Smooth muscle cell (in vitro differentiated cells): ENCODE data around the gene LYRM4. TPM values are rescaled to one million over a fixed set of nuclear protein-coding genes. Genes with fewer than 3 reads are reported as not detected.

ENCODE experiments used
- DNase-seq: peaks from one replicate; lab custom pipeline; 2025; ENCODE audit not compliant: unreplicated experiment; lab: John Stamatoyannopoulos, UW
- H2AFZ ChIP-seq: fragments of 200-600 bp; sonication (generic); 2 replicates; pipeline ENCODE4 v1.6.0; 2016; ENCODE audit warnings: antibody characterized with exemption, low read depth, mild to moderate bottlenecking
- H3F3A ChIP-seq: fragments of 200-600 bp; sonication (generic); 2 replicates; pipeline ENCODE4 v1.6.0; 2017; ENCODE audit warnings: antibody characterized with exemption, low read depth
- H3K27ac ChIP-seq: fragments of 200-600 bp; sonication (generic); 2 replicates; pipeline ENCODE4 v1.5.1; 2016; ENCODE audit warnings: low read depth, mild to moderate bottlenecking
- H3K27me3 ChIP-seq: fragments of 200-600 bp; sonication (generic); 2 replicates; pipeline ENCODE4 v1.6.1; 2016; ENCODE audit warnings: low read depth, mild to moderate bottlenecking
- H3K36me3 ChIP-seq: fragments of 200-600 bp; sonication (generic); 2 replicates; pipeline ENCODE4 v1.5.1; 2016; ENCODE audit warnings: low read depth
- H3K4me1 ChIP-seq: fragments of 200-600 bp; sonication (generic); 2 replicates; pipeline ENCODE4 v1.5.1; 2016; ENCODE audit warnings: low read depth
- H3K4me2 ChIP-seq: fragments of 200-600 bp; sonication (generic); 2 replicates; pipeline ENCODE4 v1.6.0; 2016; ENCODE audit warnings: mild to moderate bottlenecking
- H3K4me3 ChIP-seq: fragments of 200-600 bp; sonication (generic); 2 replicates; pipeline ENCODE4 v1.5.1; 2016; ENCODE audit warnings: mild to moderate bottlenecking
- H3K79me2 ChIP-seq: fragments of 200-600 bp; sonication (generic); 2 replicates; pipeline ENCODE4 v1.6.0; 2016; ENCODE audit warnings: low read depth, mild to moderate bottlenecking
- H3K9ac ChIP-seq: fragments of 200-600 bp; sonication (generic); 2 replicates; pipeline ENCODE4 v1.6.0; 2016; ENCODE audit warnings: low read depth
- H3K9me3 ChIP-seq: fragments of 200-600 bp; sonication (generic); replicated peaks from 2 replicates; pipeline ENCODE4 v1.5.1; 2016; ENCODE audit warnings: low read depth
- H4K20me1 ChIP-seq: fragments of 200-600 bp; sonication (generic); 2 replicates; pipeline ENCODE4 v1.6.0; 2016; ENCODE audit warnings: low read depth
- WGBS: methylation state at CpG from one replicate; pipeline ENCODE4 v1.1.7; 2016; ENCODE audit warnings: low lambda C conversion rate; 5-methylcytosine and 5-hydroxymethylcytosine counted together
- polyA plus RNA-seq: library from polyadenylated mRNA; unstranded; fragments of >200 nt; fragmentation: Nextera tagmentation; extraction: Ambion mirVana; gene quantifications from 2 replicates; pipeline ENCODE4 v1.2.1, GENCODE V29; 2016
- total RNA-seq: library from RNA; depleted of rRNA; stranded (reverse); fragments of >200 nt; gene quantifications from 2 replicates; pipeline ENCODE4 v1.2.3, GENCODE V29; 2014
- TF ChIP-seq, protein P1 (sequence below): fragments of 200-600 bp; sonication (generic); IDR thresholded peaks from 2 replicates; pipeline ENCODE4 v1.5.1; 2017; ENCODE audit warnings: borderline replicate concordance, mild to moderate bottlenecking, antibody characterized with exemption; ENCODE audit not compliant: insufficient read depth, poor library complexity, severe bottlenecking

LYRM4 gene
- total and polyA plus RNA-seq, 2 experiments from 2014 or later = 26.1 to 27.1 TPM

DNA sequence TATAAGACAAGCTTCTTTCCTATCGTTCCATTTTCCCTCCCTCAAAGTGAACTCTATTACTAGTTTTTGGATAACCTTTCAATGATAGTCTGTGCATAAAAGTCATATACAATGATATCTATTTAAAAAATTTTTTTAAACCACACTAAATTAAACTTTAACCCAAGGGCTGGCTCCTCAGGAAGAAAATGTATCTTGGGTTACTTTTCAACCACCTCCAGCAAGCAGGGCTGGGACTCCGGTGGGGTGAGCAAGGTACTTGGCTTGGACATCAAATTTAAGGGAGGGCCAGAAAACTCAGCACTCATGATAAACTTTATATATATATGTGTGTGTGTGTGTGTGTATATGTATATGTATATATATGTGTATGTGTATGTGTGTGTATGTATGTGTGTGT is 189.5 kb downstream of the LYRM4 start:
- Histone ChIP-seq H2AFZ (no peak overlapping the region), H3K79me2 (no peaks in the 10 kb centered on the region), H3K9ac (no peak overlapping the region), H3K4me3 (no peak overlapping the region), H4K20me1 (no peaks in the 10 kb centered on the region), H3K4me2 (no peak overlapping the region), H3K4me1 (no peaks in the 10 kb centered on the region), H3K27ac (no peak overlapping the region), H3K36me3 (no peaks in the 10 kb centered on the region), H3K27me3 (no peaks in the 10 kb centered on the region), H3F3A (no peaks in the 10 kb centered on the region), H3K9me3 (no peaks in the 10 kb centered on the region)
- DNase-seq = no peak
- TF ChIP-seq, protein P1, sequence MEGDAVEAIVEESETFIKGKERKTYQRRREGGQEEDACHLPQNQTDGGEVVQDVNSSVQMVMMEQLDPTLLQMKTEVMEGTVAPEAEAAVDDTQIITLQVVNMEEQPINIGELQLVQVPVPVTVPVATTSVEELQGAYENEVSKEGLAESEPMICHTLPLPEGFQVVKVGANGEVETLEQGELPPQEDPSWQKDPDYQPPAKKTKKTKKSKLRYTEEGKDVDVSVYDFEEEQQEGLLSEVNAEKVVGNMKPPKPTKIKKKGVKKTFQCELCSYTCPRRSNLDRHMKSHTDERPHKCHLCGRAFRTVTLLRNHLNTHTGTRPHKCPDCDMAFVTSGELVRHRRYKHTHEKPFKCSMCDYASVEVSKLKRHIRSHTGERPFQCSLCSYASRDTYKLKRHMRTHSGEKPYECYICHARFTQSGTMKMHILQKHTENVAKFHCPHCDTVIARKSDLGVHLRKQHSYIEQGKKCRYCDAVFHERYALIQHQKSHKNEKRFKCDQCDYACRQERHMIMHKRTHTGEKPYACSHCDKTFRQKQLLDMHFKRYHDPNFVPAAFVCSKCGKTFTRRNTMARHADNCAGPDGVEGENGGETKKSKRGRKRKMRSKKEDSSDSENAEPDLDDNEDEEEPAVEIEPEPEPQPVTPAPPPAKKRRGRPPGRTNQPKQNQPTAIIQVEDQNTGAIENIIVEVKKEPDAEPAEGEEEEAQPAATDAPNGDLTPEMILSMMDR = no peak
- 98% methylated on average over 2 of the region's 2 CpGs for WGBS

DNA sequence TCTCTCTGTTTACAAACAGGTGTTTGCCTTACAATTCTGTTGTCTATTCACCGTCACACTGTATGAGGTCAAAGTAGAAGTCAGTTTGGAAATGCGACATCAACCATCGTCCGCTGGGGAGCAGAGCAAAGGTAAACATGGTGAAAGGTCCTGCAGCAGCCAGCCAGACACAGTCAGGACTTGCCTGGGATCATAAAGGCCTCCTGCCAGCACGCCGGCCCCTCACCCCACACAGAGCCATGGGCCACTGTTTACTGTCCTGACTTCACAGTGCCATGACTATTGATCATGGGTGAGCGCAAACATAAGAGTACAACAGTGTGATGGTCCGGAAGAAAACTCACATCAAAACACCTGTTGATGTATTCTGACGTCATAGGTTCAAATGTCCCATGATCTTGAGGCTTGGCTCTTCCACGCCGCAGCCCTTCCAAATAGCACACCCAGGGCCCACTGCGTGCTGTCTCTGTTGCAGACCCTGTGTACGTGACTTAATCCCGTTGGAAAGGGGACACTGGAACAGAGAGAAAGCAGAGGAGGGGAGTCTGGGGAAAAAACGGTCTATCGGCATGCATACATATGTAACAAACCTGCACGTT is 192.5 kb downstream of the LYRM4 start:
- H3K36me3 ChIP-seq = no peaks in the 10 kb centered on the region
- no peaks in the 10 kb centered on the region for H3K9me3 ChIP-seq
- no peak overlapping the region for H3K4me2 ChIP-seq
- H3F3A ChIP-seq = no peaks in the 10 kb centered on the region
- H3K79me2 ChIP-seq = no peaks in the 10 kb centered on the region
- no peaks in the 10 kb centered on the region for H4K20me1 ChIP-seq
- WGBS = 94% methylated on average over 17 of the region's 17 CpGs
- no peaks in the 10 kb centered on the region for H3K4me1 ChIP-seq
- H3K27me3 ChIP-seq = no peaks in the 10 kb centered on the region
- no peak overlapping the region for H3K9ac ChIP-seq
- TF ChIP-seq, protein P1 = no peak
- no peak overlapping the region for H3K27ac ChIP-seq
- H3K4me3 ChIP-seq = no peak overlapping the region
- DNase-seq = no peak
- H2AFZ ChIP-seq = no peak overlapping the region

GRCh38 chr6:5067305-5067704 is 193.4 kb downstream of the LYRM4 start:
- Histone ChIP-seq H3K4me2 (no peak overlapping the region), H4K20me1 (no peaks in the 10 kb centered on the region), H3K79me2 (no peaks in the 10 kb centered on the region), H3K4me1 (no peaks in the 10 kb centered on the region), H2AFZ (no peak overlapping the region), H3K4me3 (no peak overlapping the region), H3K9me3 (no peaks in the 10 kb centered on the region), H3K36me3 (no peaks in the 10 kb centered on the region), H3F3A (no peaks in the 10 kb centered on the region), H3K27ac (no peak overlapping the region), H3K9ac (no peak overlapping the region), H3K27me3 (no peaks in the 10 kb centered on the region)
- TF ChIP-seq, protein P1 = no peak
- DNase-seq = no peak
- WGBS = 97% methylated on average over 3 of the region's 3 CpGs

- Histone ChIP-seq H3F3A (no peaks in the 10 kb centered on the region), H3K4me3 (no peak overlapping the region), H2AFZ (no peak overlapping the region), H3K36me3 (no peaks in the 10 kb centered on the region), H3K27me3 (no peaks in the 10 kb centered on the region), H3K79me2 (no peaks in the 10 kb centered on the region), H3K4me2 (no peak overlapping the region), H3K9ac (no peak overlapping the region), H3K4me1 (no peaks in the 10 kb centered on the region), H4K20me1 (no peaks in the 10 kb centered on the region), H3K27ac (no peak overlapping the region), H3K9me3 (no peaks in the 10 kb centered on the region)
- TF ChIP-seq, protein P1 = no peak
- 90% methylated on average over 24 of the region's 24 CpGs for WGBS
- DNase-seq = no peak
These were observed 194.2 kb downstream of the LYRM4 start for GRCh38 chr6:5066456-5067093.
